Naive thymus-derived CD8-positive, alpha-beta T cell (primary cell): Measurements from ENCODE around the gene PIAS2. TPM values are rescaled to one million over a fixed set of nuclear protein-coding genes. Genes with fewer than 3 reads are reported as not detected.

Source experiments
- ATAC-seq, 2 donors: fragments of 150-1000 bp; cut with Tn5 transposase in 1 of 2; sonication (Bioruptor Pico), chemical (Tn5 transposase) in 1 of 2; 1 replicate in 1 of 2; 2 replicates in 1 of 2; pipeline ENCODE4 v1.10.0; 2021; ENCODE audit warnings: mild to moderate bottlenecking in 2 of 2, moderate library complexity in 2 of 2
- POLR2A ChIA-PET: fragments of 350-600 bp; sonication (Branson Sonifier 250); formaldehyde crosslinking; loops from one replicate; lab custom pipeline; 2021; ENCODE audit warnings: antibody characterized with exemption; lab: Charles Lee
- DNase-seq, 10 donors: peaks; one replicate each; pipeline versions ENCODE4 v3.0.0 to v3.0.0-alpha.2; 2020 to 2022
- H3K27ac Mint-ChIP-seq, 10 donors: one replicate each; pipeline ENCODE4 v1.8.0; 2020 to 2022; ENCODE audit warnings: mild to moderate bottlenecking in 10 of 10, mixed read lengths in 10 of 10, moderate library complexity in 4 of 10, inconsistent platforms in 1 of 10
- H3K27me3 Mint-ChIP-seq, 5 donors: one replicate each; pipeline ENCODE4 v1.8.0; 2021 to 2022; ENCODE audit warnings: mixed read lengths in 5 of 5
- H3K36me3 Mint-ChIP-seq, 3 donors: one replicate each; pipeline ENCODE4 v1.8.0; 2020 to 2022; ENCODE audit warnings: mixed read lengths in 3 of 3, mild to moderate bottlenecking in 2 of 3, inconsistent platforms in 1 of 3
- H3K4me1 Mint-ChIP-seq, 4 donors: one replicate each; pipeline ENCODE4 v1.8.0; 2021 to 2022; ENCODE audit warnings: mixed read lengths in 4 of 4
- H3K4me3 Mint-ChIP-seq, 10 donors: one replicate each; pipeline ENCODE4 v1.8.0; 2020 to 2022; ENCODE audit warnings: mild to moderate bottlenecking in 10 of 10, mixed read lengths in 10 of 10, moderate library complexity in 6 of 10, inconsistent platforms in 1 of 10
- H3K9me3 Mint-ChIP-seq, 9 donors: one replicate each; pipeline ENCODE4 v1.8.0; 2020 to 2022; ENCODE audit warnings: mixed read lengths in 9 of 9, mild to moderate bottlenecking in 3 of 9, inconsistent platforms in 1 of 9, moderate library complexity in 1 of 9
- polyA plus RNA-seq, 3 donors: library from polyadenylated mRNA; unstranded; fragments of 300-500 nt; fragmentation: Illumina TruSeq; gene quantifications; one replicate each; pipeline ENCODE4 v1.2.3, GENCODE V29; 2021
- total RNA-seq, 8 experiments: library from RNA in 2 of 8; stranded (reverse) in 2 of 8; gene quantifications; one replicate each; pipeline ENCODE4 v1.2.3 and lab custom pipeline; 2021 to 2026

Gene PIAS2
- total and polyA plus RNA-seq, 5 experiments from 2014 or later: 16.5 to 45.4 (median 22.8) TPM

DNA sequence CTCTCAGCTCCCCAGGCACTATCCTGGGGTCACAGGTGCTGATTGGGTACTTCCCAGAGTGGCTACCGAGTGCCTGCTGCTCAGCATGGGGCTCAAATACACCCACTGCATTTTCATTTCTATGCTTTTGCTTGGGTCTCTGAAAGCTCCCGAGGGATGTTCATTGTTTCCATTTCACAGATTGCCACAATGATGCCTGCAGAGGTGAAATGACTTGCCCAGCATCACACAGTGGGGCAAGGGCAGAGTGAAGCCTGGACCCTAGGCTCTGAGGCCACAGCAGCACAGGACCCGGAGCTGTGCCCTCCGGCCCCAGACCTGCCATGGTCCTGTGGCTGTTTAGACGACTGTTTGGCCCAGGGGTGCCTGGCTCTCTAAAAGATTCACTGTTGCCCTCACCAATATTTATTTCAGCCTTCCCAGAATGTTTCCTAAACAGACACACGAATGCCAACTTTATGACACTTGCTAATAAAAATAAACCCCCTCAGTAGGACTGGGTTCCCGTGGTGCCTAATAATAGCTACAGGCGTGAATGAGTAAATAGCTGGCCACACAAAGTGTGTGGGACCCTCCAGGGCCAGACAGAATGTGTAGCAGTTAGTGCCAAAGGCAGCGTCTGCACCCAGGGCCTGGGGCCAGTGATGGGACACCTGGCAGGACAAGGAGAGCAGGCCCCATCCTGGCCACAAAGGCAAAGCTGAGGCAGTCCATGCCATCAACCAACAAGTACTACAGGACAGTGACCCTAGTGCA lies 149.0 kb downstream of the PIAS2 start:
- no peak for ATAC-seq
- Mint-ChIP-seq H3K4me3 (no peak overlapping the region), H3K27me3 (peaks cover 8 to 36% (median 19%) of the 10 kb centered on the region in 5 donors), H3K27ac (no peak overlapping the region), H3K4me1 (peaks cover 0 to 9% (median 0%) of the 10 kb centered on the region in 4 donors), H3K36me3 (no peaks in the 10 kb centered on the region), H3K9me3 (no peaks in the 10 kb centered on the region)
- no peak for DNase-seq
- POLR2A ChIA-PET: no interaction called here

DNA sequence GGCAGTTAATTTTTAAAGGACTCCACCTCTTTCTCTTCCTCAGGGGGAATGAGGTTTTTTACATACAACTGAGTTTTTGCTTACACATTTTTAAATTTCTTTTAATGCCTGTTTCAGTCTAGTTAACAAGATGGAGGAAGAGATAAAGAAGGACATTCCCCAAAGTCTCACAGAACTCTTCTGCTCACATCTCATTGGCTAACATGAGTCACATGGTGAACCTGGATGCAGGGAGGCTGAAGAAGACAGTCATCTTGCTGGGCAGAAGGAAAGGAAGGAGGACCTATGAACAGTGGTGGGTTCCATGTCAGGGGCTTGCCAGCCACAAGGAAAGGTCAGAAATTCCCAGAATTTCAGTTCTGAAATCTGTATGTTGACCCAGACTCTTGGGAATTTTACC lies 150.1 kb downstream of the PIAS2 start:
- no peak for ATAC-seq
- peaks cover 0 to 6% (median 0%) of the 10 kb centered on the region in 4 donors for H3K4me1 Mint-ChIP-seq
- POLR2A ChIA-PET: no interaction called here
- H3K9me3 Mint-ChIP-seq: no peaks in the 10 kb centered on the region
- H3K36me3 Mint-ChIP-seq: no peaks in the 10 kb centered on the region
- peaks cover 14 to 45% (median 25%) of the 10 kb centered on the region in 5 donors for H3K27me3 Mint-ChIP-seq
- H3K27ac Mint-ChIP-seq: no peak overlapping the region
- DNase-seq: no peak
- H3K4me3 Mint-ChIP-seq: no peak overlapping the region

DNA sequence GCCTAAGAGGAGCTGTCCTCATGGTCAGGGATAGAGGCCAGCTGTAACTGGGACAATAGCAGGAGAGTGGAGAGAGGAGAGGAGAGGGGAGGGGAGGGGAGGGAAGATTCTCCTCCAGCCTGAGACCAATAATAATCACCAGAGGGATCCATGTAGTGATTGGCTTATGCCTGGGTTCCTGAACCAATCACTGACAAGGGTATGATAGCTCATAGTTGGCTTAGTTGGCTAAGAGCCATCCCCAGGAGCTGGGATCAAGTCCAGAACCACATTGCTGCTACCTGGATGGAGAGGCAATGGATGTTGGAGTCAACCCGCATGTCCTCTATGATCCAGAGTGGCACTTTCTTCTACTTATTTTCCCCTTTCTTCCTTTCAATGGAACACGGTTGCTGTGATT lies 152.7 kb downstream of the PIAS2 start:
- H3K9me3 Mint-ChIP-seq: no peaks in the 10 kb centered on the region
- H3K4me3 Mint-ChIP-seq: no peak overlapping the region
- H3K36me3 Mint-ChIP-seq: no peaks in the 10 kb centered on the region
- DNase-seq (no peak), ATAC-seq (no peak)
- POLR2A ChIA-PET: no interaction called here
- H3K4me1 Mint-ChIP-seq: peaks cover 0 to 2% (median 0%) of the 10 kb centered on the region in 4 donors
- no peak overlapping the region for H3K27ac Mint-ChIP-seq
- peaks cover 23 to 57% (median 30%) of the 10 kb centered on the region in 5 donors for H3K27me3 Mint-ChIP-seq

- no peaks in the 10 kb centered on the region for H3K36me3 Mint-ChIP-seq
- H3K9me3 Mint-ChIP-seq: no peaks in the 10 kb centered on the region
- POLR2A ChIA-PET: no interaction called here
- H3K27ac Mint-ChIP-seq: no peak overlapping the region
- H3K27me3 Mint-ChIP-seq: peaks cover 37 to 80% (median 47%) of the 10 kb centered on the region in 5 donors
- ATAC-seq: no peak
- no peak for DNase-seq
- peaks cover 2 to 12% (median 6%) of the 10 kb centered on the region in 4 donors for H3K4me1 Mint-ChIP-seq
- no peak overlapping the region for H3K4me3 Mint-ChIP-seq
Measured at GRCh38 chr18:46761059-46761769, 156.1 kb downstream of the PIAS2 start.

GRCh38 chr18:46759890-46760289 lies 157.4 kb downstream of the PIAS2 start:
- Mint-ChIP-seq H3K4me1 (peaks cover 7 to 24% (median 15%) of the 10 kb centered on the region in 4 donors), H3K4me3 (no peak overlapping the region), H3K27ac (no peak overlapping the region), H3K36me3 (no peaks in the 10 kb centered on the region), H3K27me3 (peaks cover 43 to 82% (median 55%) of the 10 kb centered on the region in 5 donors), H3K9me3 (no peaks in the 10 kb centered on the region)
- POLR2A ChIA-PET: no interaction called here
- DNase-seq (no peak), ATAC-seq (no peak)

DNA sequence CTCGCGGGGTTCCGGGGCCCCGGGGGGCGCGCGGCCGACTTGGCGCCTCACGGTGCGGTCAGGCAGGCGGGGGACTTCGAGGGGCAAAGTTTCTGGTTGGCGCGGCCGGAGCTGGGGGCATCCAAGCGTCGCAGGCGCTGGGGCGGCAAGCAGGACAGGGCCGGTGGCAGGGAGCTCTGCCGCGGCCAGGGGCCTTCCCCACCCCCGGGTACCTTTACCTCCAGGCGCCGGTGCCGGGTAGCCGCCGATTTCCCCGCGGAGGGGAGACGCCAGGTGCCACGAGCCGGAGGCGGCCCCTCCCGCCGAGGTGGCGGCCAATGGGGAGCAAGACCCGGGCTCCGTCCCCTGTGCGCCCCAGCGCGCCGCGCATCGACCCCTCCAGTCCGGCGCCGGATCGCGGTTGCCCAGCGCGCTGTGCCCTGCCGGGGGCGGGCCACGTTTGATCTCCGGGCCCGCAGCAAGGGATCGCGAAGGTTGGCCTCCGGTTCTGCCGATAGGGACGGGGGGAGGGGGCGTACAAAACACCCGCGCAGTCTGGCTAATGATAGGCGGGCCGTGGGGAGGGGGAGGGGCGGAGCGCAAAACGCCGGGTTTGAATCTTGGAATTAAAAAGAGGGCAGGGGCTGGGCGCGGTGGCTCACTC lies 160.6 kb downstream of the PIAS2 start, which contains the start of gene ST8SIA5:
Gene ST8SIA5 (minus strand): TSS at position 495 of the 643 bp plus-strand sequence. CDS start 545 bp downstream, outside the sequence.
- Mint-ChIP-seq H3K36me3 (no peaks in the 10 kb centered on the region), H3K27ac (no peak within 1 kb of the TSS), H3K4me1 (peaks cover 9 to 37% (median 21%) of the 10 kb centered on the region in 4 donors), H3K27me3 (peaks cover 42 to 84% (median 63%) of the 10 kb centered on the region in 5 donors), H3K9me3 (no peaks in the 10 kb centered on the region), H3K4me3 (peak within 1 kb of the TSS in 8 of 10 donors; percentile 23 to 79 (median 60))
- DNase-seq: no peak
- POLR2A ChIA-PET: no interaction called here
- ATAC-seq: no peak

DNA sequence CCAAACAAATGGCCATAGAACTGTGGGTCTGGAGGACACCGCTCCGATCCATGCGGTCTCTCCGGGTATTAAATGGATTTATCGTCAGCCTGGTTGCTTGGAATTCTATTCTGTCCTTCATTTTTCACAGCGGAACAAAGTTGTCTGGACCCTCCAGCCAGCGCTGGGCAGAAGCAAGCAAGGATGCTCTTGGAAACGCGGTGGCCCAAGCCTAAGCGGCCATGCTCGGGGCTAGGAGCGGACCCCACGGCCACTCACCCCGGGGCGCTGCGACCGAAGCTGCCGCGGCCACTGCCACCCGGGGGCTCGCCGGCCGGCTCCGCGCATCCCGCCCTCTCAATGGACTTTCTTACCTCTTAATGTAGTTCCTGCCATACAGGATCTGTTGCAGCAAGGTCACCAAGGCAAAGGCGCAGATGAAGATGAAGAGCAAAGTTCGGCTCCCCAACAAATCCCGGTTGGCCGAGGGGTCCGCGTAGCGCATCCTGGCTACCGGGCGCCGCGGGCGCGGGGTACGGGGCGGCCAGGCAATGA lies 161.2 kb downstream of the PIAS2 start:
- ATAC-seq (no peak), DNase-seq (no peak)
- peaks cover 42 to 85% (median 61%) of the 10 kb centered on the region in 5 donors for H3K27me3 Mint-ChIP-seq
- peaks cover 9 to 37% (median 21%) of the 10 kb centered on the region in 4 donors for H3K4me1 Mint-ChIP-seq
- POLR2A ChIA-PET: no interaction called here
- peak overlapping the region in 7 of 10 donors; percentile 14 to 52 (median 42) for H3K4me3 Mint-ChIP-seq
- H3K36me3 Mint-ChIP-seq: no peaks in the 10 kb centered on the region
- no peaks in the 10 kb centered on the region for H3K9me3 Mint-ChIP-seq
- H3K27ac Mint-ChIP-seq: no peak overlapping the region

GRCh38 chr18:46755315-46756024 lies 161.8 kb downstream of the PIAS2 start:
- Mint-ChIP-seq H3K27ac (no peak overlapping the region), H3K4me3 (peak overlapping the region in 7 of 10 donors; percentile 14 to 52 (median 39)), H3K4me1 (peaks cover 9 to 37% (median 21%) of the 10 kb centered on the region in 4 donors), H3K27me3 (peaks cover 36 to 85% (median 56%) of the 10 kb centered on the region in 5 donors), H3K9me3 (no peaks in the 10 kb centered on the region), H3K36me3 (no peaks in the 10 kb centered on the region)
- POLR2A ChIA-PET: no interaction called here
- DNase-seq (no peak), ATAC-seq (no peak)

GRCh38 chr18:46754661-46755292 lies 162.5 kb downstream of the PIAS2 start:
- Mint-ChIP-seq H3K4me3 (peak overlapping the region in 4 of 10 donors; percentile 26 to 44 (median 30)), H3K4me1 (peaks cover 9 to 37% (median 21%) of the 10 kb centered on the region in 4 donors), H3K27ac (peak overlapping the region in 1 of 10 donors; percentile 71), H3K9me3 (no peaks in the 10 kb centered on the region), H3K27me3 (peaks cover 32 to 81% (median 54%) of the 10 kb centered on the region in 5 donors), H3K36me3 (no peaks in the 10 kb centered on the region)
- POLR2A ChIA-PET: no interaction called here
- DNase-seq: no peak
- no peak for ATAC-seq

GRCh38 chr18:46754188-46754587 lies 163.1 kb downstream of the PIAS2 start:
- POLR2A ChIA-PET: no interaction called here
- no peak for ATAC-seq

More at GRCh38 chr18:46754188-46754587, 163.1 kb downstream of the PIAS2 start:
- Mint-ChIP-seq H3K4me3 (peak overlapping the region in 1 of 10 donors; percentile 0), H3K27me3 (peaks cover 27 to 75% (median 48%) of the 10 kb centered on the region in 5 donors), H3K9me3 (no peaks in the 10 kb centered on the region), H3K27ac (peak overlapping the region in 1 of 10 donors; percentile 5), H3K4me1 (peaks cover 9 to 37% (median 21%) of the 10 kb centered on the region in 4 donors), H3K36me3 (no peaks in the 10 kb centered on the region)
- DNase-seq: no peak
